Measurements from ENCODE around the gene SLC46A1.

DNA sequence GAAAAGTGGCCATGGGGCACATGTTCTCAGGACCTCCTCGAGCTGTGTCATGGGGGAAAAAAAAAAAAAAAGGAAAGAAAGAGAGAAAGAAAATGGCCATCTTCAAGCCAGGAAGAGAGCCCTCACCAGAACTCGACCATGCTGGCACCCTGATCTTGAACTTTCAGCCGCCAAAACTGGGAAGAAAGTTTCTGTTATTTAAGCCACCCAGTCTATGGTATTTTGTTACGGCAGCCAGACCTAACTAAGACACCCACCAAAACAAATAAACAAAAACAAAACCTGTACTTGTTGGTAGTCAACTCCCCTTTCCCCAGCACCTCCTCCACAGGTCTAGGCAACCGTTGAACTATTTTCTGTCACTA, 41.4 kb upstream of the SLC46A1 start:
- TF ChIP-seq, protein P1, sequence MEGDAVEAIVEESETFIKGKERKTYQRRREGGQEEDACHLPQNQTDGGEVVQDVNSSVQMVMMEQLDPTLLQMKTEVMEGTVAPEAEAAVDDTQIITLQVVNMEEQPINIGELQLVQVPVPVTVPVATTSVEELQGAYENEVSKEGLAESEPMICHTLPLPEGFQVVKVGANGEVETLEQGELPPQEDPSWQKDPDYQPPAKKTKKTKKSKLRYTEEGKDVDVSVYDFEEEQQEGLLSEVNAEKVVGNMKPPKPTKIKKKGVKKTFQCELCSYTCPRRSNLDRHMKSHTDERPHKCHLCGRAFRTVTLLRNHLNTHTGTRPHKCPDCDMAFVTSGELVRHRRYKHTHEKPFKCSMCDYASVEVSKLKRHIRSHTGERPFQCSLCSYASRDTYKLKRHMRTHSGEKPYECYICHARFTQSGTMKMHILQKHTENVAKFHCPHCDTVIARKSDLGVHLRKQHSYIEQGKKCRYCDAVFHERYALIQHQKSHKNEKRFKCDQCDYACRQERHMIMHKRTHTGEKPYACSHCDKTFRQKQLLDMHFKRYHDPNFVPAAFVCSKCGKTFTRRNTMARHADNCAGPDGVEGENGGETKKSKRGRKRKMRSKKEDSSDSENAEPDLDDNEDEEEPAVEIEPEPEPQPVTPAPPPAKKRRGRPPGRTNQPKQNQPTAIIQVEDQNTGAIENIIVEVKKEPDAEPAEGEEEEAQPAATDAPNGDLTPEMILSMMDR (conservative IDR thresholded peaks at IDR 0.05; ENCODE audit: low read length), result no peak
- no peak for TF ChIP-seq EZH2phosphoT487 (IDR thresholded peaks at IDR 0.05; ENCODE audit: borderline replicate concordance)
